ENCODE results near the gene MOGAT3. TPM values are rescaled to one million over a fixed set of nuclear protein-coding genes. Genes with fewer than 3 reads are reported as not detected.

MOGAT3 gene
- total and polyA plus RNA-seq, 8 donors = 1.7 to 2.3 TPM; not detected in 6

DNA sequence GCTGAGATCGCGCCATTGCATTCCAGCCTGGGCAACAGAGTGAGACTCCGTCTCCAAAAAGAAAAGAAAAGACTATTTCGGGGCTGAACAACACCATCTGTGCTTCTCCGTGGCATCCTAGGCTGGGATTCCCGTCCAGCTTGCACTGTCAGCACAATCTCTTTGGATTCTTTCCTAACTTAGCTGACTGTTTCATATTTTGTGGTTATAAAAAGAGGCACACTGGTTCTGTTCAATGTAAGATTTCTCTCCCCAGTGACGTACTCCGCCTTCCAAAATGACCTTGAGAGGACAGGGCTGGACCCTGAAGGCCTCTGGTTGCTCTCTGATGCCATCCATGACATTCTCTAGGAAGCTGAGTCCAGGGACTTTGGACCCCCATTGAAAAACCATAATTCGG lies 25.9 kb upstream of the MOGAT3 start:
- 83 to 96% (median 91%) methylated on average over 9 of the region's 9 CpGs for WGBS, 5 donors
- H3K27ac ChIP-seq = no peak overlapping the region
- no peak for DNase-seq

DNA sequence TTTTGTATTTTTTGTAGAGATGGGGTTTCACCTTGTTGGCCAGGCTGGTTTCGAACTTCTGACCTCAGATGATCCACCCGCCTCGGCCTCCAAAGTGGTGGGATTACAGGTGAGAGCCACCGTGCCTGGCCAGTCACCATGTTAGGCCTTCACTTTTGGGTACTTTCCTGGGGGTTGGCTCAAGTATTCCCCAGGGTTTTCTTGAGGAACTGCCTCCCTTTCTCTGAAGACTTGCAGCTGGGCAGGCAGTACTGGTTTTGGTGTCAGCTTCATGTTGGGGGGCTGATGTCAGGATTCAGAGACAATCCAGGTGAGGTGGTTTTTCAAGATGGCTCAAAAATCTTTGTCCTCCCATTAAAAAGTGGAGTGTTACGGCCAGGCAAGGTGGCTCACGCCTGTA lies 24.8 kb upstream of the MOGAT3 start:
- WGBS, 5 donors = 92 to 96% (median 94%) methylated on average over 5 to 6 of the region's 6 CpGs
- Histone ChIP-seq H3K4me1 (peaks cover 0 to 14% (median 11%) of the 10 kb centered on the region in 4 donors), H3K27me3 (no peaks in the 10 kb centered on the region), H3K27ac (no peak overlapping the region), H3K9me3 (no peaks in the 10 kb centered on the region), H3K4me3 (no peak overlapping the region), H3K36me3 (peaks cover 41 to 88% (median 80%) of the 10 kb centered on the region in 4 donors)
- TF ChIP-seq, protein P1, sequence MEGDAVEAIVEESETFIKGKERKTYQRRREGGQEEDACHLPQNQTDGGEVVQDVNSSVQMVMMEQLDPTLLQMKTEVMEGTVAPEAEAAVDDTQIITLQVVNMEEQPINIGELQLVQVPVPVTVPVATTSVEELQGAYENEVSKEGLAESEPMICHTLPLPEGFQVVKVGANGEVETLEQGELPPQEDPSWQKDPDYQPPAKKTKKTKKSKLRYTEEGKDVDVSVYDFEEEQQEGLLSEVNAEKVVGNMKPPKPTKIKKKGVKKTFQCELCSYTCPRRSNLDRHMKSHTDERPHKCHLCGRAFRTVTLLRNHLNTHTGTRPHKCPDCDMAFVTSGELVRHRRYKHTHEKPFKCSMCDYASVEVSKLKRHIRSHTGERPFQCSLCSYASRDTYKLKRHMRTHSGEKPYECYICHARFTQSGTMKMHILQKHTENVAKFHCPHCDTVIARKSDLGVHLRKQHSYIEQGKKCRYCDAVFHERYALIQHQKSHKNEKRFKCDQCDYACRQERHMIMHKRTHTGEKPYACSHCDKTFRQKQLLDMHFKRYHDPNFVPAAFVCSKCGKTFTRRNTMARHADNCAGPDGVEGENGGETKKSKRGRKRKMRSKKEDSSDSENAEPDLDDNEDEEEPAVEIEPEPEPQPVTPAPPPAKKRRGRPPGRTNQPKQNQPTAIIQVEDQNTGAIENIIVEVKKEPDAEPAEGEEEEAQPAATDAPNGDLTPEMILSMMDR (IDR thresholded peaks at IDR 0.05) = no peak
- TF ChIP-seq POLR2A (IDR thresholded peaks at IDR 0.05) (no peak), EP300 (IDR thresholded peaks at IDR 0.05) (no peak), POLR2AphosphoS5 (IDR thresholded peaks at IDR 0.05) (no peak)
- DNase-seq = no peak
- intact Hi-C loops (cut with DNase I; ENCODE audit: low total_unique reads) = no loop called here

More for the DNA sequence above, 25.9 kb upstream of the MOGAT3 start:
- Histone ChIP-seq H3K9me3 (no peaks in the 10 kb centered on the region), H3K4me1 (peaks cover under 1 to 16% (median 15%) of the 10 kb centered on the region in 4 donors), H3K27me3 (no peaks in the 10 kb centered on the region), H3K4me3 (no peak overlapping the region), H3K36me3 (peaks cover 41 to 92% (median 77%) of the 10 kb centered on the region in 4 donors)
- TF ChIP-seq EP300 (IDR thresholded peaks at IDR 0.05) = no peak
- TF ChIP-seq, protein P1 (IDR thresholded peaks at IDR 0.05) = no peak
- intact Hi-C loops (cut with DNase I; ENCODE audit: low total_unique reads) = no loop called here

DNA sequence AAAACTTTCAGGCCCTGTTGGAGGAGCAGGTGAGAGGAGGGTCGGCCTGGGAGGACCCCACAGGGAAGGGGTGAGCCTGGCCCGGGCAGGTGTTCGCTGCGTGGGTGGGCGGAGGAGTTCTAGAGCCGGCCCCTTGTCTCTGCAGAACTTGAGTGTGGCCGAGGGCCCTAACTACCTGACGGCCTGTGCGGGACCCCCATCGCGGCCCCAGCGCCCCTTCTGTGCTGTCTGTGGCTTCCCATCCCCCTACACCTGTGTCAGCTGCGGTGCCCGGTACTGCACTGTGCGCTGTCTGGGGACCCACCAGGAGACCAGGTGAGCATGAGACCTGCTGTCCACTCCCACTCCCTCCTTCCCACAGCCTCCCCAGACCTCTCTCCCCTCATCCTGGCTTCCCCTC lies 22.7 kb upstream of the MOGAT3 start:
- 92 to 98% (median 97%) methylated on average over 13 to 15 of the region's 15 CpGs for WGBS, 5 donors
- TF ChIP-seq POLR2AphosphoS5 (IDR thresholded peaks at IDR 0.05) (no peak), POLR2A (IDR thresholded peaks at IDR 0.05) (no peak), EP300 (IDR thresholded peaks at IDR 0.05) (no peak)
- TF ChIP-seq, protein P1 (IDR thresholded peaks at IDR 0.05) = no peak

DNA sequence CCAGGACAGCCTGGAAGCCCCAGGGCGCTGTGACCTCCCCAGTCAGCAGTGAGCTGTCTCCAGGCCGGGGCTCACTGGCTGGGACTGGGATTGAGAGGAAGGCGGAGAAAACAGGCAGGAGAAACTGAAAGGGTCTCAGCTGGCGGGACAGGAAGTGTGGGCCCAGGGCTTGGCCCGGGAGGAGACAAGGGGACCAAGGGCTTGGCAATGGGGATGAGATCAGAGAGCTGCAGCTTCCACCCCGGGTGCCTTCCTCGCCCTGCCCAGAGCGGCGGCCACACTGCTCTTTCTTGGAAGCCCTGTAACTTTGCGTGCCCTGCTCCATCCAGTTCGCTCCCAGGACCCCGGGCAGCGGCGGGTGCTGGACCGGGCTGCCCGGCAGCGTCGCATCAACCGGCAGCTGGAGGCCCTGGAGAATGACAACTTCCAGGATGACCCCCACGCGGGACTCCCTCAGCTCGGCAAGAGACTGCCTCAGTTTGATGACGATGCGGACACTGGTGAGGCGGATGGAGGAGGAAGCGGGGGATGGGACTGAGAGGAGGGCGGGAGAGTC lies 21.5 kb upstream of the MOGAT3 start:
- H3K4me1 ChIP-seq = peaks cover 18 to 35% (median 30%) of the 10 kb centered on the region in 4 donors
- H3K27me3 ChIP-seq = no peaks in the 10 kb centered on the region
- H3K4me3 ChIP-seq = no peak overlapping the region
- no peak for DNase-seq
- intact Hi-C loops (cut with DNase I; ENCODE audit: low total_unique reads) = no loop called here
- TF ChIP-seq, protein P1 (IDR thresholded peaks at IDR 0.05) = no peak
- no peak for TF ChIP-seq POLR2A (IDR thresholded peaks at IDR 0.05)
- TF ChIP-seq EP300 (IDR thresholded peaks at IDR 0.05) = no peak
- TF ChIP-seq POLR2AphosphoS5 (IDR thresholded peaks at IDR 0.05) = no peak
- H3K27ac ChIP-seq = no peak overlapping the region
- WGBS, 5 donors = 87 to 97% (median 94%) methylated on average over 15 to 27 of the region's 27 CpGs
- H3K36me3 ChIP-seq = peaks cover 31 to 60% (median 56%) of the 10 kb centered on the region in 4 donors
- H3K9me3 ChIP-seq = no peaks in the 10 kb centered on the region

More for the DNA sequence above, 22.7 kb upstream of the MOGAT3 start:
- Histone ChIP-seq H3K36me3 (peaks cover 39 to 71% (median 67%) of the 10 kb centered on the region in 4 donors), H3K4me3 (no peak overlapping the region), H3K9me3 (no peaks in the 10 kb centered on the region), H3K27me3 (no peaks in the 10 kb centered on the region), H3K27ac (no peak overlapping the region), H3K4me1 (peaks cover 17 to 32% (median 27%) of the 10 kb centered on the region in 4 donors)
- DNase-seq = no peak
- intact Hi-C loops (cut with DNase I; ENCODE audit: low total_unique reads) = no loop called here

Measured in stomach (tissue), 9 donors.